Kidney (tissue), 14 donors: ENCODE data around the gene UNKL. TPM values are rescaled to one million over a fixed set of nuclear protein-coding genes. Genes with fewer than 3 reads are reported as not detected.

Experiments used
- DNase-seq, 5 donors: peaks; one replicate each; pipeline ENCODE4 v3.0.0-alpha.2; 2013 to 2020
- FAIRE-seq: peaks from 2 replicates; lab custom pipeline; 2012; peaks lifted over from hg19 to GRCh38; lab: Jason Lieb, UNC
- H3K27ac ChIP-seq, 2 donors: one replicate each; pipeline ENCODE4 v1.7.0; 2013; ENCODE audit warnings: low read depth in 2 of 2, low read length in 2 of 2, inconsistent platforms in 1 of 2
- H3K27me3 ChIP-seq: one replicate; pipeline ENCODE4 v1.7.1; 2013; ENCODE audit warnings: low read length, inconsistent platforms; ENCODE audit not compliant: control insufficient read depth, insufficient read depth
- H3K36me3 ChIP-seq, 3 donors: one replicate each; pipeline versions ENCODE4 v1.7.0 to v1.7.1; 2013; ENCODE audit warnings: low read length in 3 of 3, control low read depth in 1 of 3, inconsistent platforms in 1 of 3; ENCODE audit not compliant: insufficient read depth in 3 of 3, control insufficient read depth in 2 of 3
- H3K4me1 ChIP-seq, 3 donors: one replicate each; pipeline versions ENCODE4 v1.7.0 to v1.7.1; 2013; ENCODE audit warnings: low read length in 3 of 3, inconsistent platforms in 1 of 3, low read depth in 1 of 3; ENCODE audit not compliant: control insufficient read depth in 2 of 3, insufficient read depth in 2 of 3
- H3K4me3 ChIP-seq, 3 donors: one replicate each; pipeline versions ENCODE4 v1.7.0 to v1.8.1; 2013; ENCODE audit warnings: low read length in 3 of 3, control low read depth in 1 of 3, inconsistent platforms in 1 of 3
- H3K9ac ChIP-seq, 3 donors: one replicate each; pipeline versions ENCODE4 v1.7.0 to v1.7.1; 2013; ENCODE audit warnings: low read length in 3 of 3, control low read depth in 1 of 3, inconsistent platforms in 1 of 3
- H3K9me3 ChIP-seq, 3 donors: one replicate each; pipeline versions ENCODE4 v1.7.0 to v1.7.1; 2013; ENCODE audit warnings: low read length in 3 of 3, control low read depth in 1 of 3, inconsistent platforms in 1 of 3; ENCODE audit not compliant: control insufficient read depth in 2 of 3, insufficient read depth in 1 of 3
- intact Hi-C: fragments of 100-400 bp; cut with DNase I; formaldehyde crosslinking; loops from one replicate; pipeline ENCODE4 v1.11.1; 2022
- polyA plus RNA-seq: library from polyadenylated mRNA; stranded (reverse); fragments of 350-450 nt; fragmentation: Illumina TruSeq; extraction: RNeasy Lipid Tissue Mini Kit (QIAGEN cat#74804); gene quantifications from one replicate; pipeline ENCODE4 v1.2.3, GENCODE V29; 2014; ENCODE audit warnings: low read depth, low replicate concordance; ENCODE audit not compliant: insufficient read depth
- total RNA-seq: library from RNA; stranded (reverse); fragmentation: NEBNext Ultra II Directional; extraction: Animal tissue kit (Norgen Biotek cat#: 25700); gene quantifications from one replicate; pipeline ENCODE4 v1.2.1, GENCODE V29; 2021
- TF ChIP-seq, protein P1 (sequence below): IDR thresholded peaks from 3 replicates; pipeline ENCODE4 v1.5.1; 2012; ENCODE audit warnings: mild to moderate bottlenecking, moderate library complexity, borderline replicate concordance; ENCODE audit not compliant: insufficient read depth; ENCODE audit errors: extremely low read depth
- donor health status: control.
- donor health status: control.
- donor health status: control.
- donor health status: control.
- donor health status: control.
- donor health status: DM: yes; HTN: yes; CAD: no.
- donor health status: Normal renal cell carcinoma (clear cell type).

The UNKL gene
- total and polyA plus RNA-seq, 2 donors from 2014 or later, result 5.5 to 26.0 TPM

- H3K9ac ChIP-seq, result no peak overlapping the region
- H3K27ac ChIP-seq, result no peak overlapping the region
- TF ChIP-seq, protein P1, sequence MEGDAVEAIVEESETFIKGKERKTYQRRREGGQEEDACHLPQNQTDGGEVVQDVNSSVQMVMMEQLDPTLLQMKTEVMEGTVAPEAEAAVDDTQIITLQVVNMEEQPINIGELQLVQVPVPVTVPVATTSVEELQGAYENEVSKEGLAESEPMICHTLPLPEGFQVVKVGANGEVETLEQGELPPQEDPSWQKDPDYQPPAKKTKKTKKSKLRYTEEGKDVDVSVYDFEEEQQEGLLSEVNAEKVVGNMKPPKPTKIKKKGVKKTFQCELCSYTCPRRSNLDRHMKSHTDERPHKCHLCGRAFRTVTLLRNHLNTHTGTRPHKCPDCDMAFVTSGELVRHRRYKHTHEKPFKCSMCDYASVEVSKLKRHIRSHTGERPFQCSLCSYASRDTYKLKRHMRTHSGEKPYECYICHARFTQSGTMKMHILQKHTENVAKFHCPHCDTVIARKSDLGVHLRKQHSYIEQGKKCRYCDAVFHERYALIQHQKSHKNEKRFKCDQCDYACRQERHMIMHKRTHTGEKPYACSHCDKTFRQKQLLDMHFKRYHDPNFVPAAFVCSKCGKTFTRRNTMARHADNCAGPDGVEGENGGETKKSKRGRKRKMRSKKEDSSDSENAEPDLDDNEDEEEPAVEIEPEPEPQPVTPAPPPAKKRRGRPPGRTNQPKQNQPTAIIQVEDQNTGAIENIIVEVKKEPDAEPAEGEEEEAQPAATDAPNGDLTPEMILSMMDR, result no peak
- DNase-seq (peak in 1 of 5 donors; percentile 70), FAIRE-seq (no peak)
- H3K4me3 ChIP-seq, result no peak overlapping the region
- no peaks in the 10 kb centered on the region for H3K4me1 ChIP-seq
- no peaks in the 10 kb centered on the region for H3K27me3 ChIP-seq
- no peaks in the 10 kb centered on the region for H3K9me3 ChIP-seq
- peaks cover 0 to 22% (median 6%) of the 10 kb centered on the region in 3 donors for H3K36me3 ChIP-seq
- intact Hi-C loops, result no loop called here
Observed at GRCh38 chr16:1366712-1367299, 47.7 kb downstream of the UNKL start.

- Histone ChIP-seq H3K27ac (no peak overlapping the region), H3K4me1 (no peaks in the 10 kb centered on the region), H3K9me3 (no peaks in the 10 kb centered on the region), H3K9ac (no peak overlapping the region), H3K27me3 (no peaks in the 10 kb centered on the region), H3K36me3 (peaks cover 0 to 22% (median 6%) of the 10 kb centered on the region in 3 donors), H3K4me3 (no peak overlapping the region)
- DNase-seq, result peak in 1 of 5 donors; percentile 76
- TF ChIP-seq, protein P1, result no peak
- intact Hi-C loops, result no loop called here
- FAIRE-seq, result no peak
Observed at GRCh38 chr16:1366060-1366711, 48.3 kb downstream of the UNKL start.

DNA sequence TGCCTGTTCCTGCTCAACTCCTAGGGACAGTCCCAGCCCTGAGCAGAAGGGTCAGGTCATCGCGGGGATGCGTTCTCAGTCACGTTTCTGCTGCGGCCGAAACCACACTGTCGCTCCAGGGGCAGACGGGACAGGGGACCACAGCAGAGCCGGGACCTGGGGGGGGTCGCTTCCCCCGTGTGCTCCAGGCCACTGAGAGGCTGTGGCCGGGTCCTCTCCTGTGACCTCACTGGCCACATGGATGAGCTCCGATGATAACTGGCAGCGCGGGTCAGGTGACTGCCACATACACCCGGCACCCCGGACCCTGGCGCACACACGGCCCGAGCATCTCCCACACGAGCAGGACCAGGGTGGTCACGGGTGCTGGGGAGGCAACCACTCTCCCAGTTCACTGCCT is 50.0 kb downstream of the UNKL start:
- no peaks in the 10 kb centered on the region for H3K9me3 ChIP-seq
- H3K36me3 ChIP-seq, result peaks cover 0 to 26% (median 6%) of the 10 kb centered on the region in 3 donors
- H3K9ac ChIP-seq, result no peak overlapping the region
- no peak overlapping the region for H3K4me3 ChIP-seq
- H3K4me1 ChIP-seq, result no peaks in the 10 kb centered on the region
- H3K27me3 ChIP-seq, result no peaks in the 10 kb centered on the region
- FAIRE-seq (no peak), DNase-seq (peak in 1 of 5 donors; percentile 78)
- intact Hi-C loops, result no loop called here
- no peak overlapping the region for H3K27ac ChIP-seq
- TF ChIP-seq, protein P1, result no peak
